AG04450 (cell line): ENCODE data around the gene OPHN1. TPM values are rescaled to one million over a fixed set of nuclear protein-coding genes. Genes with fewer than 3 reads are reported as not detected.

Experiments used
- CTCF ChIA-PET: fragments of 300-600, 350-600 bp; formaldehyde crosslinking; extraction: SDS; loops from one replicate; lab custom pipeline; 2022; ENCODE audit warnings: antibody characterized with exemption, inconsistent platforms; lab: Charles Lee
- POLR2A ChIA-PET: fragments of 350-600 bp; formaldehyde crosslinking; extraction: SDS; loops from one replicate; lab custom pipeline; 2021; ENCODE audit warnings: antibody characterized with exemption, inconsistent platforms; lab: Yijun Ruan, JAX
- DNase-seq: peaks from one replicate; pipeline ENCODE4 v3.0.0-alpha.2; 2011; ENCODE audit warnings: low read depth, low spot score
- H3K27ac ChIP-seq: one replicate; pipeline ENCODE4 v1.5.1; 2012; ENCODE audit warnings: low read depth, low read length, control low read depth
- H3K27me3 ChIP-seq: one replicate; pipeline ENCODE4 v1.6.0; 2012; ENCODE audit warnings: low read length; ENCODE audit not compliant: control insufficient read depth, insufficient read depth
- H3K4me3 ChIP-seq: 2 replicates; pipeline ENCODE4 v1.5.1; 2011; ENCODE audit warnings: mild to moderate bottlenecking, low read depth, low read length, control low read depth
- H3K9me3 ChIP-seq: 2 replicates; pipeline ENCODE4 v1.5.1; 2012; ENCODE audit warnings: low read length; ENCODE audit not compliant: control insufficient read depth, insufficient read depth
- polyA plus RNA-seq: library from polyadenylated mRNA; depleted of rRNA; stranded (reverse); fragments of >200 nt; gene quantifications from 2 replicates; pipeline ENCODE4 v1.2.3, GENCODE V29; 2011
- TF ChIP-seq, protein P1 (sequence below): IDR thresholded peaks from 2 replicates; pipeline ENCODE4 v1.5.1; 2011; ENCODE audit warnings: low read depth, low read length, control low read depth, inconsistent platforms

The OPHN1 gene
- polyA plus RNA-seq, 1 experiment, result 6.7 TPM

DNA sequence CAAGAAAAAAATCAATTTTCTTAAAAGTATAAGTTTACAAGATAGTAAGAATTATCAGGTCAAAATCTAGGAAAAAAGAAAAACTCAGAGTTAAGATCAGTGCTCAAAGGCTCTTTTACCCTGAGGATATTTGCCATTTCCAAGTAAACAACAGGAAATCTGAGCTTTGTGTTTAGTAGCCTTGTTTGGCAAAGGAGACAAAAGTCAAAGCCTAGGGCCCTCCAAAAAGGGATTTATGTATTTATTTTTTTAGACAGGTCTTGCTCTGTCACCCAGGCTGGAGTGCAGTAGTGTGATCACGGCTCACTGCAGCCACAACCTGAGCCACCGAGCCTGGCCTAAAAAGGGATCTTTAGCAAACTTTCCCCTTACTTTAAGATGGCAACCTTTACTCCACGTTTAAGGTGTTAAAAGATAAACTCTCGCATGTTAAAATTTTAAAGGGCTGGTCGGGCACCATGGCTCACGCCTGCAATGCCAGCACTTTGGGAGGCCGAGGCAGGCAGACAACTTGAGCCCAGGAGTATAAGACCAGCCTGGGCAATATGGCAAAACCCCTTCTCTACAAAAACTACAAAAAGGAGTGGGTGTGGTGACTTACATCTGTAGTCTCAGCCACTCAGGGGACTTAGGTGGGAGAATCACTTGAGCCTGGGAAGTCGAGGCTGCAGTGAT, 21.3 kb upstream of the OPHN1 start:
- CTCF ChIA-PET, result interaction anchor here (0.6 kb wide), 1 partner anchor 258 kb away, joined by 4 read pairs; no protein-coding TSS in a partner anchor
- DNase-seq, result no peak
- POLR2A ChIA-PET, result no interaction called here

DNA sequence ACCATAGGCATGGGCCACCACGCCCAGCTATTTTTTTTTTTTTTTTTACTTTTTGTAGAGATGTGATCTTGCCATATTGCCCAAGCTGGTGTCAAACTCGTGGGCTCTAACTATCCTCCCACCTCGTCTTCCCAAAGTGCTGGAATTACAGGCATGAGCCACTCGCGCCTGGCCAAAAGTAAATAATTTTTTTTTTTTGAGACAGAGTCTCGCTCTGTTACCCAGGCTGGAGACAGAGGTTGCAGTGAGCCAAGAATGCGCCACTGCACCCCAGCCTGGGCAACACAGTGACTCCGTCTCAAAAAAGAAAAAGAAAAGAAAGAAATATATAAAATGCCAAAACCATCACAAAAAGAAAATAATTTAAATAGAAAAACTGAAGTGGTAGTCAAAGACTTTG, 18.4 kb upstream of the OPHN1 start:
- no peak overlapping the region for H3K4me3 ChIP-seq
- TF ChIP-seq, protein P1, sequence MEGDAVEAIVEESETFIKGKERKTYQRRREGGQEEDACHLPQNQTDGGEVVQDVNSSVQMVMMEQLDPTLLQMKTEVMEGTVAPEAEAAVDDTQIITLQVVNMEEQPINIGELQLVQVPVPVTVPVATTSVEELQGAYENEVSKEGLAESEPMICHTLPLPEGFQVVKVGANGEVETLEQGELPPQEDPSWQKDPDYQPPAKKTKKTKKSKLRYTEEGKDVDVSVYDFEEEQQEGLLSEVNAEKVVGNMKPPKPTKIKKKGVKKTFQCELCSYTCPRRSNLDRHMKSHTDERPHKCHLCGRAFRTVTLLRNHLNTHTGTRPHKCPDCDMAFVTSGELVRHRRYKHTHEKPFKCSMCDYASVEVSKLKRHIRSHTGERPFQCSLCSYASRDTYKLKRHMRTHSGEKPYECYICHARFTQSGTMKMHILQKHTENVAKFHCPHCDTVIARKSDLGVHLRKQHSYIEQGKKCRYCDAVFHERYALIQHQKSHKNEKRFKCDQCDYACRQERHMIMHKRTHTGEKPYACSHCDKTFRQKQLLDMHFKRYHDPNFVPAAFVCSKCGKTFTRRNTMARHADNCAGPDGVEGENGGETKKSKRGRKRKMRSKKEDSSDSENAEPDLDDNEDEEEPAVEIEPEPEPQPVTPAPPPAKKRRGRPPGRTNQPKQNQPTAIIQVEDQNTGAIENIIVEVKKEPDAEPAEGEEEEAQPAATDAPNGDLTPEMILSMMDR, result no peak
- H3K9me3 ChIP-seq, result no peaks in the 10 kb centered on the region
- no peak overlapping the region for H3K27ac ChIP-seq
- no peak for DNase-seq
- POLR2A ChIA-PET, result no interaction called here
- no peaks in the 10 kb centered on the region for H3K27me3 ChIP-seq
- CTCF ChIA-PET, result interaction anchor here (0.6 kb wide), 1 partner anchor 255 kb away, joined by 3 read pairs; no protein-coding TSS in a partner anchor

More for the DNA sequence above, 21.3 kb upstream of the OPHN1 start:
- H3K27me3 ChIP-seq, result no peaks in the 10 kb centered on the region
- no peak overlapping the region for H3K4me3 ChIP-seq
- no peak overlapping the region for H3K27ac ChIP-seq
- TF ChIP-seq, protein P1, result no peak
- no peaks in the 10 kb centered on the region for H3K9me3 ChIP-seq

DNA sequence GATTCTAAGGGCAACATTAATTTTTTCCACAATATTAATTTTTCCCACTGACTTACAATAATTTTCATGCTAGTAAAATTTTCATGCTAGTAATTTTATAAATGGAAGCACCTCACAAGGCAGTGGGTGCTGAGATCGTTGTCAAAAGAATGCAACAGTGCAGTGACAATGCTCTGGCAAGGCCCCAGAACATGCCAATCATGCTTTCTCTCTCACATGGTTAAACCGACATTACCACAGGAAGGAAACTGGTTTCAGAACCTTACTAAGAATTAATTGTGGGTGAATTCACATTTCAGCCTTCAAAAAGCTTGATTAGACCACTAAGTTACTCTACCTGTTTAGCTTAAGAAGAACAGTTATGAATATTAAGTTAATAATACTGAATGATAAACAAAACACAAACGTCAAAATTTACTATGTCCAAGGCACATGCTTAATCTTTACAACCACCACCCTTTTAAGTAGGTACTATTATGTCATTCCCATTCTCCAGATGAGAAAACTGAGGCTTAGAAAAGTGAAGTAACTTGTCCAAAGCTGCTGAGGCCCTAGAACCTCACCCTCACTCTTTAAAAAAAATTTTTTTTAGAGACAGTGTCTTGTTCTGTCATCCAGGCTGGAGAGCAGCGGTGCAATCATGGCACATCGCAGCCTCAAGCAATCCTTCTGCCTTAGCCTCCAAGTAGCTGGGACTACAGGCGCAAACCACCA, 10.0 kb upstream of the OPHN1 start:
- no peaks in the 10 kb centered on the region for H3K27me3 ChIP-seq
- TF ChIP-seq, protein P1, result no peak
- POLR2A ChIA-PET, result no interaction called here
- no peak for DNase-seq
- H3K27ac ChIP-seq, result no peak overlapping the region
- H3K4me3 ChIP-seq, result no peak overlapping the region
- CTCF ChIA-PET, result no interaction called here
- no peaks in the 10 kb centered on the region for H3K9me3 ChIP-seq

DNA sequence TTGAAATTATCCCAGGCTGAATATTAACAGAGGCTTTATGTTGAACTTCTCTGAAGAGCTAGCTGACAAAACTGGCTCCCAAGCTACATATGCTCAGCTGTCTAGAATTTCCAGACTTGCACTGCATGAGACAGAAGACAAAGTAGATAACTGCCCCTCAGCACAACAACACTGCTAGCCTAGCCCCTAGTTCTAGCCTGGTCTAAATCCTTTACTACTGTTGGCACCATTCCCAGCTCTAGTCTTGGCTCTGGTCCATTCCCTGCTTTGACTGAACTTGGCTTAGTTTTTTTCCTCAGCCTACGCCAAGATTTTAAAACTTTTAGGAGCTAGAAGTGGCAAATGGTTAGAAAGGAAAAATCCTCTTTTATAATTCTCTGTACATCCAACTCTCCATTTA, 7.6 kb upstream of the OPHN1 start:
- POLR2A ChIA-PET, result interaction anchor here (0.5 kb wide), 1 partner anchor 100 kb away, joined by 10 read pairs; no protein-coding TSS in a partner anchor
- no peak overlapping the region for H3K27ac ChIP-seq
- CTCF ChIA-PET, result interaction anchor here (0.7 to 0.9 kb wide), 3 partner anchors 21 to 244 kb away, joined by 3 to 4 read pairs (median 3); no protein-coding TSS in a partner anchor
- H3K4me3 ChIP-seq, result no peak overlapping the region
- TF ChIP-seq, protein P1, result no peak
- no peak for DNase-seq
- no peaks in the 10 kb centered on the region for H3K9me3 ChIP-seq
- H3K27me3 ChIP-seq, result no peaks in the 10 kb centered on the region

DNA sequence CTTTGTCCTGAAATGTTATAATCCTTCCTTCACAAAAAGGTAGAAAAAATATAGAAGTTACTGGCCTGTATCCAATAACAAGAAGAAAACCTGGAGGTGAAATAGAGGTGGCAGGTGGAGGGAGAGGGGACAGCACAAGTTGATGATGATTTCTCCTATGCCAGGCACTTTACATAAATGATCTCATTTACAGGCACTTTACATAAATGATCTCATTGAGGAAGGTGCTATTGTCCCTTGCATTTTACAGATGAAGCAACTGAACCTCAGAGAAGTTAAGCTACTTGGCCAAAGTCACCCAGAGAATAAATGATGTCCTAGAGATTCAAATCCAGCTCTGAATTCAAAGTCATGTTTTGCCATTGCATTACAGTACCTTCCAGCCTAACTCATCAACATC, 7.1 kb upstream of the OPHN1 start:
- POLR2A ChIA-PET, result no interaction called here
- TF ChIP-seq, protein P1, result no peak
- no peak overlapping the region for H3K27ac ChIP-seq
- H3K4me3 ChIP-seq, result no peak overlapping the region
- no peaks in the 10 kb centered on the region for H3K27me3 ChIP-seq
- no peak for DNase-seq
- CTCF ChIA-PET, result no interaction called here
- no peaks in the 10 kb centered on the region for H3K9me3 ChIP-seq
